Measurements from ENCODE around the gene DYNLT3.

Gene DYNLT3, protein sequence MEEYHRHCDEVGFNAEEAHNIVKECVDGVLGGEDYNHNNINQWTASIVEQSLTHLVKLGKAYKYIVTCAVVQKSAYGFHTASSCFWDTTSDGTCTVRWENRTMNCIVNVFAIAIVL

DNA sequence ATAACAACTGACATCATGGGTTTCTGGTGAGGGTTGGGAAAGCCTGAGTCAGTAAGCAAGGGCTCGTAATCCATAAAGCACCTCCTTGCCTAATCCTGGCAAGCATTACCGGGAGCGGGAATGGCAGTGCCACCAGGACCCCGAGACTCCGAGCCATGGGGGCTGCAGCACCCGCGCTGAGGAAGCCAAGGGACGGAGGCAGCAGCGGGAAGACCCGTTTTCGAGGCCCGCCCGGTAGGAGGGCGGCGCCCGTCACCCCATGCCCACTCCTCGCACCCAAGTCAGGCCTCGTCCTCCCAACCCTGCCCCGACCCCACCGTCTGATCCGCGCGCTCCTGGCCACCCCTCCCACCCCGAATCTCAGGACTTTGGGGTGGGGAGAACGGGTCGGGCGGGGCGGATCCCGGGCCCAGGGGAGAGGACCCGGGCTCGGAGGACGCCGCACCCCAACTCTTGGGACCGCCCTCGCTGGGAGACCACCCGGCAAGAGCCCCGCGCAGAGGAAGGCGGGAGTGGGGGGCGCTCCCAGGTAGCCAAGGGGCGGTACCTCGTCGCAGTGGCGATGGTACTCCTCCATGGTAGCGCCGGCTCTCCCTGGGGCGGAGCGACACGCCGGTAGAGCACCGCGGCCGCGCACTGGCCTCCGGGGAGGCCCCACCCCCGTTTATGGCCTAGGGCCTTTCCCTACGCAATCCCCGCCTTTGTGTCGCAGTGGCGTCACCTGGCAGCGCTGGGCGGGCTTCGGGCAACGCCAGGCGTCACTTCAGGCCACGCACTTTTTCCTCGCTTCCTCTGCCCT is at the start of gene DYNLT3:
TSS of gene DYNLT3 (minus strand) at position 638 of the 799 bp plus-strand sequence. CDS start at position 577, 61 bp downstream.
- DNase-seq, result peak; percentile 22 to 69

DNA sequence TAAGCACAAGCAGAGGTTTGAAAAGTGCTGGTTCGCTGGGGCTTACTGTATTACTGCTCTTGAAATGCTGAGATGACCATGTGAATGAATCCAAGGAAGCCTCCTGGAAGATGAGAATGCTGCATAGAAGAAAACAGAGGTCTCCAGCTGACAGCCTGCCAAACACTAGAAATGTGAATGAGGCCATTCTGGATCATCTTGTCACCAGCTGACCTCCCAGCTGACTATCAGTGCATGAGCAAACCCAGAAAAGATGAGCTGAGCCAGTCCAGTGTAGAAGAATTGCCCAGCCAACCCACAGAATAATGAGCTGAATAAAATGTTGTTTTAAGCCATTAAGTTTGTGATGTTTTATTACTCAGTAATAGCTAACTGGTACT is 49.1 kb upstream of the DYNLT3 start:
- no peak for DNase-seq

DNA sequence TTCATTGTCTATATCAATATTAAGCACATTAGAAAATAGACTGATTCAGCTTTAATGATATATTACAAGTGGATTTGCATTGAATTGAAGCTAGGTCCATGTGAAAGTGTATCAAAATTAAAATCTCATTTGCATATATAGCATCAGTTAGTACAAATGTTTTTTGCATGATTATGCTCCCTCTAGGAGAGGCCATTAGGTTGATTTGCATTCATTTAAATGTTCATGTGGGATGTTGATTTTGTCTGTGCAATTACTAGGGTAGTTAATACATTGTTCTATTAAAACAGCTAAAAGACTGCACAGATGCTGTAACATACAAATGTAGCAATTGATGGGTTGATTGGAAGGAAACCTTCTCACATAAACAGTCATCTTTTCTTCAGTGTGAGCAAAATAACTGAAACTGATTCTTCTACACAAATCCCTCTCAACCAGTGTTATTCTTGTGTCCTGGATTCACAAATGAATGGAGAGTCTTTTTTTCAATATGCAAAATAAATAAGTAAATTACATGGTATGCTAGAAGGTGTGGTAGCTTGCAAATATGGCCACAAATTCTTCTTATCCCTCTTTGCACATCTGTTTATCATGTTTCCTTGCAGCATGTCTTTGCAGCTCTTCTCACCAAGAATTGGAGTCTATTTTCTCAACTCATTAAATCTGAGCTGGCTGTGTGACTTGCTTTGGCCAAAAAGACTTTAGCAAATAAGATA is 48.6 kb upstream of the DYNLT3 start:
- no peak for DNase-seq

DNA sequence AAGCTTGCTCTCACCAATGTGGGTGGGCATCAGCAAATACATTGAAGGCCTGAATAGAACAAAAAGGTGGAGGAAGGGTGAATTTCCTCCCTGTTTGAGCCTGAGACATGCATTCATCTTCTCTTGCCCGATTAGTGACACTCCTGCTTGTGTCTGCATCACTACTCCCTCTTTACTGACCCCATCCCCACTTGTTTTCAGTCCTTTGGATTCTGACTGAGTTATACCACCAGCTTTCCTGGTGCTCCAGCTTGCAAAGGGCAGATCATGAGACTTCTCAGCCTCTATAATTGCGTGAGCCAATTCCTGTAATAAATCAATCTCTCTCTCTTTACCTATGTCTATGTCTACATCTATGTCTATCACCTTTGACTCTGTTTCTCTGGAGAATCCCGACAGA is 47.4 kb upstream of the DYNLT3 start:
- DNase-seq, result no peak

DNA sequence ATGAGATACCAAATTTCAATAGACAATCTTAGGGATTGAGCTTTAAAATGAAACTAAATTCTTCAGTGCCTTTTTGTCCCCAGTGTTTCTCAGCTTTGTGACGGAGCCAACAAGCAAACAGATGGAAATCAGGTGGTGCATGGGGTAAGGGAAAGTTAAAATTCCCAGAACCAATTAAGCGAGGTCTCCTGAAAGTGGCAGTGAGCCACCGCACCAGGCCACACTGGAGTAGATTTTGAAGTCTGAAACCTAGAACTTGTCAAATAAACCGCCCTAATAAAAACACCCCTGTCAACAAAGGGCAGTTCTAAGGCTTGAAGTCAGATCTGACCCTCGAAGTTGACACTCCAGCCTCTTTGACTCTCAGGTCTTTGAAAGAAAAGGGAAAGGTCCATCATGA is 40.6 kb upstream of the DYNLT3 start:
- no peak for DNase-seq

DNA sequence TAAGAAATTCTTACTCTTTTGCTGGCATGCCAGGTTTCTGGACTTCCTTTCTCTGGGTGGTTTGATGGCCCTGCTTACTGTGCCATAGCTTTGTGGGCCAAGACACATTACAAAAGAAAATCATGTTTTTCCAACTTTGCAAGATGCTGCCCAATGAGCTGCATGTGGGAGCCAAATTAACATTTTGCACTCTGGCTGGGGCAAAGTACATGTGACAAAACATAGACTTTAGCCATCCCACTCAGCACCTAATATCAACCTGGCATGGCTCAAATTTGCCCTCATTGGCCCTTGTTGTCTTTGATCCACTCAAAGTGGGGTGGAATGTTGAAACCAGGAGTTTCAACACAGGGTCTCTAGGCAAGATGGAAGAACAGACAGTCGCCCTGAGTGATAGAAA is 40.0 kb upstream of the DYNLT3 start:
- DNase-seq, result no peak

DNA sequence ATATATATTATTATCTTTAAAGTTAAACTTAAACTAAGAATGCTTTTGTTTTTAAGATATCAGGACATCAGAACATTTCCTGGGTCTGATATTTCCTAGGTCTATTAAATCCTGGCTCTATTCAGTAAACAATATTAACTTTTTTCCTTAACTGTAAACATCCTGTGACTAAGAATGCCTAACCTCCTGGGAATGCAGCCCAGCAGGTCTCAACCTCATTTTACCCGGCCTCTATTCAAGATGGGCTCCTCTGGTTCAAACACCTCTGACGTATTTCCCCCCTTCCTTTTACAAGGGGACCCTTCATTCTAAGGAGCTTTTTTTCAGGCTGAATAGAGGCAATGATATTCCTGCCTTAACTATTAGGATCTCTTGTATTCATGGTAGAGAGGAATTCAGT is 35.8 kb upstream of the DYNLT3 start:
- no peak for DNase-seq

DNA sequence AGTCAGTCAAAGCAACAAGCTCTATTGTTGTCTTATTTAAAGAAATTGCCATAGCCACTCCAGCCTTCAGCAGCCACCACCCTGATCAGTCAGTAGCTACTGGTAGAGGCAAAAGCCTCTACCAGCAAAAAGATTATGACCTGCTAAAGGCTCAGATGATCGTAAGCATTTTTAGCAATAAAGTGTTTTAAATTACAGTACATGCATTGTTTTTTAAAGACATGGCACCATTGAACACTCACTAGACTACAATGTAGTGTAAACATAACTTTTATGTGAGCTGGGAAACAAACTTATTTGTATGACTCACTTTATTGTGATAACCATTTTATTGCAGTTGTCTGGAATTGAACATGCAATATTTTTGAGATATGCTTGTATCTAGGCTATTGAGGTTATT is 32.3 kb upstream of the DYNLT3 start:
- DNase-seq, result no peak

DNA sequence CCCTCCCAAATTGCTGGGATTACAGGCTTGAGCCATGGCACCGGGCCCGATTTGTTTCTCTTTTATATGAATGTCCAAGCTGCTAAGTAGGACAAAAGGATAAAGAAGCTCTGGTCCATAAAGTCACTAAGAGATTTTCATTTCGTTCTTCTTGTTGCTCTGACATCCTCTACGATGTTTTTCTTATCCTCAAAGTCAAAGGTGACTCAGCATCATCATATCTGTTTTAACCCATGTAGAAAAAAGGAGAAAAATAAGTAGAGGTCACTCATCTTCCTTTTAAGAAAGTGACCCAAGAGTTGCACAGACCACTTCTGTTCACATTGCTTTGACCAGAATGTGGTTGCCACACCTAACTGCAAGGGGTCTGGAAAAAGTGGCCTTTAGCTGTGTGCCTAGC is 29.3 kb upstream of the DYNLT3 start:
- DNase-seq, result no peak

DNA sequence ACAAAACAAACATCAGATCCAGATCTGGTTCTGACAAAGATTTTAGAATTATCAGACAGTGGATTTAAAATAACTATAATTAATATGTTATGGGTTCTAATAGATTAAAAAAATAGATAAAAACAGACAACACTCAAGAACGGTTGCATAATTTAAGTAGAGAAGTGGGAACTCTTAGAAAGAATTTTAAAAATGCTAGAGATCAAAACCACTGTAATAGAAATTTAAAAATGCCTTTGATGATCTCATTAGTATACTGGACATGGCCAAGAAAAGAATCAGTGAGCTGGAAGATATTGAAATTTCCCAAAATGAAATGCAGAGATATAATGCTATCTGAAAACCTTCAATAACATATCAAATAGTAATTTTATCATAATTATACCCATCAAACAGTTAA is 28.3 kb upstream of the DYNLT3 start:
- no peak for DNase-seq

DNA sequence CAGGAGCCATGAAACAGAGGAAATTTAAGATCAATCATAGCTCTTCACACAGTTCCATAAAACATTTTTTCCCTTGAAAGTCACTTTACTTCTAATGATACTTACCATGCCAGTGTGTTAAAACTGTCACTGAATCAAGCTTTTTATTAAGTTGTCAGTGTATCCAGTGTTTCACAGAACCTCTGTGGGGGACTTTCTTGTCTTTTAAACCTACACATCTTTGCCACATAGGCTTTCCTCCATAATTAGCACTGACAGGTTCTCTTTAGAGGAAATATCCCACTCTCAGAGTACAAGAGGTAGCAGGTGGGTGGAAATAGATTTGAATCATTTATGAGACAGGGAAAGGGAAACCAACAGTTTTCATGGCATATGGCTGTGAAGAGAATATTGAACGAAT is 25.8 kb upstream of the DYNLT3 start:
- no peak for DNase-seq

DNA sequence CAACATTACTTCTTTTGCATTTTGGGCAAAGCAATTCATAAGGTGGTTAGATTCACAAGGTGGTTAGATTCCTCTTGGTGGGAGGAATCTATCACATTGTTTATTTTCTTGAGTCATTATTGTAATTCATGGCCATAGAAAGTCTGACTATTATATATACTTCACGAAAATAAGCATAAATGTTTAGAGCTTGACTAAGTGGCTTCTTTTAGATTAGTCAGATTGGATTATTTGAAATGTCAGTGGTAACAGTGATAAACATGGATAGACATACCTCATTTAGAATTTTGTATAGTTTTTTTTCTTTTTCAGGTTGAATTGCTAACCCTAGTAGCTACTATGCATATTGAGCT is 24.9 kb upstream of the DYNLT3 start:
- no peak for DNase-seq

DNA sequence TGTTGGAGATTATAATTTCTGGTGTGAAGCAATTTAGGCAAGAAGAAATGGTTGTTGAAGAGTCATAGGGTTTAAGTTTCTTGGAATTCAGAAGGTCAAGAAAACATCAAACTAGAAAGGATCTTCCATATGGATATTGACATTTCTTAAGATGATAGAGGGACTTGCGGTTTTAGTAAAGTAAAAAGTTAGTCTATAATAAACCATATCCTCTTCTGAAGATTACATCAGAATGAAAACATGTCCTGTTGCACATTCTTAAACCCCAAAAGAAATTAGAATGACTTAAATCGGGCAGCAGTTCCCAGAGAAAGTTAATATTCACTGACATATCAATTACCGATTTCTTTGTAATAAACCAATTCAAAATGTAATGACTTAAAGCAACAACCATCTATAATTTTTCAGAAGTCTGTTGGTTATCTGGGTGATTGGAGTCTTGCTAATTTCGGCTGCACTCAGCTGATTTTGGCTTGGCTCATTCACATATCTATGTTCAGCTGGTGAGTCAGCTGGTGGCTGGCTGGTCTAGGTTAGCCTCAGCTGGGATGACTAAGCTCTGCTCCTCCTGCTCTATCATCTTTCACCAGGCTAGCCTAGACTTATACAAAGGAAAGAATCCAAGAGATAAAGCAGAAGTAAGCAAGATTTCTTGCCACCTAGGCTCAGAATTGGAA is 24.4 kb upstream of the DYNLT3 start:
- DNase-seq, result peak in 1 of 2 experiments; percentile 6

DNA sequence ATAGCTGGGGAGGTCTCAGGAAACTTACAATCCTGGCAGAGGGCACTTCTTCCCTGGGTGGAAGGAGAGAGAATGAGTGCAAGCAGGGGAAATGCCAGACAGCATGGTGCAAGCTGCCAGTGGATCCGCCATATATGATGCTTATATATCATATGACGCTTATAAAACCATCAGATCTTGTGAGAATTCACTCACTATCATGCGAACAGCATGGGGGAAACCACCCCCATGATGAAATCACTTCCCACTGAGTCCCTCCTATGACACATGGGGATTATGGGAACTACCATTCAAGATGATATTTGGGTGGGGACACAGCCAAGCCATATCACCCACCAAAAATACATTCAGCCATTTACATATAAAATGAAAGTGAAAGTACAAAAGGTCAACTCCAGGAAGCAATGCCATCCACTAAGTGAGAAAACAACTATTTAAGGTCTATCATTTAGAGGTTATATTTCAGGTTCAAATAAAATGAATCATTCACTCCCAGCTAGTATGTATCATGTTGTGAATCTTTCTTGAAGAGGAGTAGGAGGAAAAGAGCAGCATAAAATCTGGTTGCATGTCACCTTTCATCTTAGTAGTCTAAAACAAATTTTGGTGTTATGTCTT is 20.3 kb upstream of the DYNLT3 start:
- no peak for DNase-seq

DNA sequence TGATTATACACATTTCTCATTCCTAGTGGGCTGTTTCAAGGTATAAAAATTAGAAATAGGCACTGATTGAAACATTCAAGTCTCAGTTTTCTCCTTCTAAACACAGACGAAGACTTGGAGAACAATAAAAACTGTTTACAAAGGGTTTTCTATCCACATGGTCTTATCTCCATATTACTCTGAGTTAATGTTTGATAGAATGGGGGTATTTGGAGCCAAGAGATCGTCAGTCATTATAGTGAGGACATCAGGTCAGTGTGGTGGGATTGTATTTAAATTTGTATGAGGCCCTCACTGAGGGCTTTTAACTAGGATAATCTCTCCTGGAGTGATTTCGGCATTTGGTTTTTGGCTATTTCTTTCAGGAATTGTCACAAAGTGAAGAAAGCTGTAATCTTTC is 16.4 kb upstream of the DYNLT3 start:
- no peak for DNase-seq

DNA sequence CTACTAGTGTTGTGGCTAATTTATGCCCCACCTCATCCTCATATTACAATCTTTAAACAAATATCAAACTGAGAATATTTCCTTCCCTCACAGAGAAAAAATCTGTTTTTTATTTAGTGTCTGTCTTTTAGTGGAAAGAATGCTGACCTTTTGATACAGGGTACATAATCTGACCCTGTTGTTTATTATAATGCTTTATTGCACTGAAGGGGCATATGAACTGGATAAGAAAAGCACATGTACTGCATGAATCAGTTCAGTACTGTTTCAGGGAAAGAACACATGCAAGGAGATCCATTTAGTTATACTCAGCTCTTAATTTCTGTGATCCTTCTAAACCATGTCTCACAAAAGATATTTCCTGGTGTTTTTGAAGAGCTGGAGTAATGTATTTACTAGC is 15.5 kb upstream of the DYNLT3 start:
- no peak for DNase-seq

DNA sequence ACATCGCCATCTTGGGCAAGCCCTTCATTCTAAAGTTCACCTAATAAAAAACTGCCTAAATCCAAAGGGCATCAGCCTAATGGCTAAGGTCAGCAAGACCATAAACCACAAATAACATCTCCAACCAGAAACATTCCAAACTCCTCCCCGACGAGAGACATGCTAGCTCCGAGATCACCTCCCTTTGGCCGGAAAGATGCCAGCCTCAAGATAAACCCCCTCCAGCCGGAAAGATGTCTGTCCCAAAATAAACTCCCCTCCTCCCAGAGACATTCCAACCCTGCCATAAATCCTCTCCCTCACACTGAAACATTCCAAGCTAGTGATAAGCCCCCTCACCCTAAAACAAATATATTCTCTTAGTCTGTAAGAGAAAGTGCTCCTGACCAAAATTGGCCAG is 13.3 kb upstream of the DYNLT3 start:
- no peak for DNase-seq

DNA sequence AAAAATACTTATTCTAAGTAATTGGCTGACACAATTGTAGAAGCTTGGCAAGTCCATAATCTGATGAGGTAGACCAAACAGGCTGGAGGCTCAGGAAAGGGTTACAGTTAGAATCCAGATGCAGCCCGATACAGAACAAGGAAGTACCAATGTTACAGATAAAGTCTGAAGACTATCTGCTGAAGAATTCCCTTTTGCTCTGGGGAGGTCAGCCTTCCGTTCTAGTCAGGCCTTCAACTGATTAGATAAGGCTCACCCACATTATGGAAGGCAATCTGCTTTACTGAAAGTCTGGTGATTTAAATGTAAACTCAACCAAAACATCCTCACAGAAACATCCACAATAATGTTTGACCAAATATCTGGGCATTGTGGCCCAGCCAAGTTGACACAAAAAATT is 7.4 kb upstream of the DYNLT3 start:
- no peak for DNase-seq

DNA sequence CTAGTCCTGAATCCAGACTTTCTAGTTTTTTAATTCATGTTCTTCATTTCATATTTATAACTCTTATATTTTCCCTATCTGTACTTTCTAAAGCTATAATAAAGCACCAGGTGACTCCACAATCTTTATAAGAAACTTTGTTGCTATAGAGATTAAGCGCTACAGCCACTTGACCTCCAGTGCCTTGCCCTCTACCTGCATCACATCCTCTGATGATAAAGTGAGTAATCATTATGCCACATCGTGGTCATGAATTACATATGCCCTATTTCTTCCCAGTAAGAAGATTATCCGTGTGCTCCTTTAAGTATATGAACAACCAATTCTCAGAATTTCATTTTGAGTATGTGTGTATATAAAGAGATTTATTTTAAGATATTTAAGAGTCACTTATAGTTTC is 6.8 kb upstream of the DYNLT3 start:
- DNase-seq, result no peak

DNA sequence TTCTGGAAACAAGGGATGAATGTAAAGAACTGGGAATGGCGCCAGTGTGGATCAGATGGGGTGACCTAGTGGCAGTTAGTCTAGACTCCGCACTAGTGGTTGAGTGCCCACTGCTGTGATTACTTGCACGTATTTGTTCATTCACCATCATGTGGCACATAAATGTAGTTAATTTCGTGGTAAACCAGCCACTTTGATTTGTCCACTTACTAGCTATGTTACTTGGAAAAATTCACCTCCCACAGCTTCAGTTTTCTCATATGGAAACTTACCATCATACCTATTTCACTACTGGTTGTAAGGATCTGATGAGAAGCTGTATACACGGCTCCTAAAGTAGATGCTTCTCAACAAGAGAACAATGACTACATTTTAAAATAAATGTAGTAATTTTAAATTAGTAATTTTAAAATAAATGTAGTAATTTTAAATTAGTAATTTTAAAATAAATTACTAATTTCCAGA is 394 bp upstream of the DYNLT3 start:
- DNase-seq, result no peak

DNA sequence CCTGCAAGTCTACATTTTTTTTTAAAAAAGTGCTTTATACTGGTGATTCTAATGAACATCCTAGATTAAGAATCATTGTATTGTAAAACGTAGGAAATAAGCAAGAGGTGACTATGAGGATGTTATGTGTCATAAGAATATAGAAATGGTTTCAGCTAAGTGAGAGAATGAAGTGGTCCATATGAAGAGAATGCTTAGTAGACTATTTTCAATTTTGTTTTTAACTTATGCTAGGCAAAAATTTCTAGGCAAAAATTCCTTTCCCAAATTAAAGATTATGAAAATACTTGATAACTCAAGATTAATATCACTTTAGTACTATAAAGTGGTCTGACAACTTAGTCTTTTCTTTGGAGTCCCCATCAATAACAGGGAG is 825 bp downstream of the DYNLT3 start:
- DNase-seq, result no peak

DNA sequence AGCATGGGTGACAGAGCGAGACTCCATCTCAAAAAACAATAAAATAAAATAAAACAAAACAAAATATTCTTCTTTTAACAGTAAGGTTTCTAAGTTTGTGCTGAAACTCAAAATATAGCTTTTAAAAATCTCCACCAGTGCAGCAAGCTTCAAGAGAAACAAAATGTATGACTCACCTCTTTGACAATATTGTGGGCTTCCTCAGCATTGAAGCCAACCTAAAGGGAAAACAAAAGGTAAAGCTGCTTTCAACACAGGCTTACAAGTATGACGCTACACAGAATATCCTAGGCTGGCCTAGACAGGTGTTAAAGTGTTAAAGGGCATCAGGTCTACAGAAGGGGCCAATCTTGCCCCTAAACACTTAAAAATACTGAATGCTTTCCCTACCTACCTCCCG is 1.2 kb downstream of the DYNLT3 start:
- DNase-seq, result no peak

DNA sequence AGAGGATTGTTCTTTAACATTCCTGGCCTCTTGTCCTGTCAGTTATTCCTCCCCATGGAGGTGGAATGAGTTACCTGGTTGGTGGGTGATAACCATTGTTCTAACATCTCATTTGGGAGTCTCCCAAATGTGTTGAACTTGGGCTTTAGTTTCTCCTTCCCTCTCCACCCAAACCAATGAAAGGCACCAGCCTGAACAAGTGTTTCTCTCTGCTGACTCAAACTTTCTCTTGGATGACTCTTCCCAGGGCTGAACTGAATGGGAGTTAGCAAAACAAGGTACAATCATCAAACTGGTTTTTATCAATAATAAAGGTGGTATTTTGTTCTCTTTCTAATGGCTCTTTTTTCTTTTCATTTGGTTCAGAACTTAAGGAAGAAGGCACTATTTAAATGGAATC is 2.7 kb downstream of the DYNLT3 start:
- DNase-seq, result no peak

All from SW 1271 (cell line).